AG09319 (cell line): ENCODE data around the gene KRTAP6-3.

Experiments
- DNase-seq: peaks from one replicate; pipeline ENCODE4 v3.0.0-alpha.2; 2010; ENCODE audit warnings: low read depth; ENCODE audit errors: extremely low read depth
- CTCF ChIP-seq: IDR thresholded peaks from 2 replicates; pipeline ENCODE4 v1.5.1; 2011; ENCODE audit warnings: low read depth, mild to moderate bottlenecking, inconsistent platforms, low read length, moderate library complexity

The KRTAP6-3 gene

GRCh38 chr21:30620522-30620921 lies 28.3 kb downstream of the KRTAP6-3 start, which contains the start of gene KRTAP20-4:
Gene KRTAP20-4 (plus strand): TSS chr21:30620627.
- DNase-seq = no peak
- TF ChIP-seq CTCF = no peak

GRCh38 chr21:30623362-30623761 lies 31.1 kb downstream of the KRTAP6-3 start:
- TF ChIP-seq CTCF = no peak
- DNase-seq = no peak

- no peak for TF ChIP-seq CTCF
- DNase-seq = no peak
Observed at GRCh38 chr21:30625449-30626165, 33.4 kb downstream of the KRTAP6-3 start.

- DNase-seq = no peak
- TF ChIP-seq CTCF = no peak
Observed at GRCh38 chr21:30628109-30628508, 35.9 kb downstream of the KRTAP6-3 start.

GRCh38 chr21:30629200-30629599 lies 37.0 kb downstream of the KRTAP6-3 start:
- TF ChIP-seq CTCF = no peak
- no peak for DNase-seq

GRCh38 chr21:30634906-30635305 lies 42.7 kb downstream of the KRTAP6-3 start, which contains the start of gene KRTAP20-2:
Gene KRTAP20-2 (plus strand): TSS chr21:30635206. CDS start chr21:30635264, 58 bp downstream.
- no peak for TF ChIP-seq CTCF
- DNase-seq = no peak

- no peak for DNase-seq
- TF ChIP-seq CTCF = no peak
Observed at GRCh38 chr21:30638686-30639085, 46.4 kb downstream of the KRTAP6-3 start.
